CD4-positive, alpha-beta T cell treated with Interleukin-17A for 4 hours (primary cell): ENCODE data around the gene DMKN.
A peak's percentile ranks its signal among the peaks of the same experiment; 100 is the strongest.

ENCODE experiments used
- DNase-seq: peaks from one replicate; pipeline ENCODE4 v3.0.0-alpha.2; 2020; ENCODE audit warnings: mixed read lengths

DMKN gene

DNA sequence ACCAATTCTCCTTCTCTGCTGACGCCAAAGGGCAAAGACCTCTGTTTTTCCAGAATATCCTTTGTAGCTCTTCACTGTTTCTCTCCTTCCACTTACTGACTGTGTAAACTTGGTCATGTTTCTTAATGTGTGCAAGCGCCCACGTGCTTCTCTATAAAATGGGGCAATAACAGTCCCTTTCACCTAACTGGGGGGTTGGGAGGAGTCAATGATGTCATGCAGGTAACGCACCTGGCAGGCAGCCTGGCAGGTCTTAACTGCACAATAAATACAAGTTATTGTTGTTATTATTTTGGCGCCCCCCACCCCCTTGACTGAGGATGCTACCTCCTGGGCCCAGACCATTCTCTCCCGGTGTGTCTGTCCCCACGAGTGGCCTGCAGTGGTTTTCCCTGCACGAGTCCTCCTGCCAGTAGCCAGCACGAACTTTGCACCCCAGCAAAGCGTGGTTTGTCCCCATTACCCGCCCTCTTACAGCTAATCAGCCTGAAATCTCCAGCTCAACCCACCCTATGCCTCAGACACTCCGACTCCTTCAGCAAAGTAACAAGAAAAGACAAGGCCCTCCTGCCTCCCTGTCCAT, 9.4 kb upstream of the DMKN start:
- no peak for DNase-seq

DNA sequence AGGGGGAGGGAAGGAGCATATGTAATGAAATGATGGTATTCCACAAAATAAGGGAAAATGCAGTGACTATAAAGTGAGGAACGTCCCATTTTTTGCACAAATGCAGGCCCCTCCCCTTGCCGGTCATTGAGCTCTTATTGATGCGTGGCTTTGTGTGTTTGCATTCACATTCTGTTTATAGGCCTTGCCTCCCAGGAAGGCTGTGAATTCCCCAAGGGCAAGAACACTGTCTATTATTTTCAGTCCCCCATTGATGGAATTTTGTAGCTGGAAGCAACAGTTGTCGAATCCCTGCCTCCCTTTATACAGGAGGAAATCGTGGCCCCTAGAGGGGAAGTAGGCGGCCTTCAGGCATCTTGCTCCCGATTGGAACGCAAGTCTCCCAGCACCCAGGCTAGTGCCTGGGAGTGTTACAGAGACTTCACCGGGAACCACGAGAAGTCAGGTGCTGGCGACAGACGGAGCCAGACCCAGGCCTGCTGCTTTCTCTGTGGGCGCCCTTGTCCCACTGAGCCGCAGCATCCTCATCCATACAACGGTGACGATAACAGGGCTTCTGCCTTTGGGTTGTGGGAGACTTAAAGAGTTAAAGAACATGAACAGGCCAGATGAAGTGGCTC, 7.8 kb upstream of the DMKN start:
- no peak for DNase-seq

DNA sequence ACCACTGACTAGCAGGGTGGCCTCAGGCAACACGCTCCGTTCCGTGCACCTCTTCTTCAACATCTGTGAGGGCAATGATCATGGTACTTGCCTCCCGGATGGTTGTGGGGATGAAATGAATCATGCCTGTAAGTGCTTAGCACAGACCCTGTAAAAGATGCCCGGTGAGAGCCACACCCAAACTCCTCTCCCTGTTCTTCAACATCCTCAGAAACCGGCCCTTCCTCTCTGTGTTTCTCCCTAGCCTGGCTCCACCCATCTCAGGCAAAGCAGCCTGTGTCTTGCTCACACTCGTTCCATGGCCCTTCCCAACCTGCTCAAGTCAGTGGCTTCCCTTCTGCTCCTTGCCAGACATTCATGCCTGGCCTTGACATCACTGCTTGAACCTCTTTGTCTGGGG, 5.8 kb upstream of the DMKN start:
- DNase-seq = no peak

DNA sequence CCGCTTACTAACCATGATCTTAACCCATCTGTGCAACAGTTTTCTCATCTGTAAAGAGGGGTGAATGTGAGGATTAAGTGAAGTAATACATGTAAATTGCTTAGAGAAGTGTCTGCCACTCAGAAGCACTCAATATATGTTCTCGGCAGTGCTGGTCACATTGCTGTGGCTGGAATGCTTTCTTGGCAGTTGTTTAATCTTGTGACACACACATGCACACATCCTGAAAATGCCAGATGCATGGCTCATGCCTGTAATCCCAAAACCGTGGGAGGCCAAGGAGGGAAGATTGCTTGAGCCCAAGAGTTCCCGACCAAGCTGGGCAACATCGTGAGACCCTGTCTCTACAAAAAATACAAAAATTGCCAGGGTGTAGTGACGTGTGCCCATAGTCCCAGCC, 4.9 kb upstream of the DMKN start:
- DNase-seq = no peak

DNA sequence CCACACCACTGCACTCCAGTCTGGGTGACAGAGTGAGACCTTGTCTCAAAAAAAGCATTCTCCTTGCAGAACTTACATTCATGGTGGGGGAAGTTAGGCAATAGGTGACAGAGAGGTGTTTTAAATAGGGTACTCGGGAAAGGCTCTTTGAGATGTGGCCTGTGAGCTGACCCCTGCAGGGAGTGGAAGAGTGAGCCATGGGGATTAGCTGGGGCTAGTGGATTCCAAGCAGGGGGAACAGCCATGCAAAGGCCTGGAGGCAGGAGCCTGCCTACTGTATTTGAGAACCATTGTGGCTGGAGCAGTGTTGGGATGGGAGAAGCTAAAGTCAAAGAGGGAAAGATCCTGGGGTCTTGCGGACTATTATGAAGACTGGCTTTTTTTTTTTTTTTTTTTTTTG, 3.9 kb upstream of the DMKN start:
- DNase-seq = no peak

DNA sequence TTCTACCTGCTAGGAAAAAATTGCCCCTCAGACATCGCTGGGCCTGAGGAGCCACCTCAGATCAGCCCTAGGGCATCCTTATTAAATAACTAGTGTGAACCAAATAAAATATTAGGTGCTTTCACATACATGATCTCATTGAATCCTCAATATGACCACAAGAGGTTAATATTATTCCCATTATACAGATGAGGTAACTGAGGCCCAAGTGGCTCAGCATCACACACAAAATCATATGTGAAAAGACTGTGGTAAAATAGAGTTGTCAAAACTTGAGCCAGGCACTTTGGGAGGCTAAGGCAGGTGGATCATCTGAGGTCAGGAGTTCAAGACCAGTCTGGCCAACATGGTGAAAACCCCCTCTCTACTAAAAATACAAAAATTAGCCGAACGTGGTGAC, 2.9 kb upstream of the DMKN start:
- DNase-seq = no peak

DNA sequence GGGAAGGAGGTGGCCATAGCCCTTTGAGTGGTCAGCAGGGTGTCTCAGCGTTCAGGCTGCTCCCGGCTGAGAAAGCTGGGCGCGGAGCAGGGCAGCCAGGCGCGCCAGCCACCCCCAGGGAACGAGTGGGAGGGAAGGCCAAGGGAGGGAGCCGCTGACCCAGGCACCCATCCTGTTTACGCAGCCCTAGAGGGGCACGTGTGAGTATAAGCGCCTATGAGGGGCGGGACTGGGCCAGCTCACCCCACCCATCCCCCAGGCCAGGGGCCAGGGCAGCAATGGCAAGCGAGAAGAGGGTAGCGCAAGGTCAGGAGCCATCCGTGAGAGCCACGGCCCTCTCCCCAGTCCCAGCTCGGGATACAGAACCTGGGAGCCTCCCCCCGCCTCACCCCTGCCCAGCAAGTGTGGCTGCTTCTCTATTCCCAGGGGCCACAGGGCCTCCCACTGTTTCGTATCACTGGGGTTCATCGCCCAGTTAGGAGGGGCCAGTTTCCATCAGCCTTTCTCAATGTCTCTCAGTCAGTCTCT, 897 bp upstream of the DMKN start:
- DNase-seq = no peak

DNA sequence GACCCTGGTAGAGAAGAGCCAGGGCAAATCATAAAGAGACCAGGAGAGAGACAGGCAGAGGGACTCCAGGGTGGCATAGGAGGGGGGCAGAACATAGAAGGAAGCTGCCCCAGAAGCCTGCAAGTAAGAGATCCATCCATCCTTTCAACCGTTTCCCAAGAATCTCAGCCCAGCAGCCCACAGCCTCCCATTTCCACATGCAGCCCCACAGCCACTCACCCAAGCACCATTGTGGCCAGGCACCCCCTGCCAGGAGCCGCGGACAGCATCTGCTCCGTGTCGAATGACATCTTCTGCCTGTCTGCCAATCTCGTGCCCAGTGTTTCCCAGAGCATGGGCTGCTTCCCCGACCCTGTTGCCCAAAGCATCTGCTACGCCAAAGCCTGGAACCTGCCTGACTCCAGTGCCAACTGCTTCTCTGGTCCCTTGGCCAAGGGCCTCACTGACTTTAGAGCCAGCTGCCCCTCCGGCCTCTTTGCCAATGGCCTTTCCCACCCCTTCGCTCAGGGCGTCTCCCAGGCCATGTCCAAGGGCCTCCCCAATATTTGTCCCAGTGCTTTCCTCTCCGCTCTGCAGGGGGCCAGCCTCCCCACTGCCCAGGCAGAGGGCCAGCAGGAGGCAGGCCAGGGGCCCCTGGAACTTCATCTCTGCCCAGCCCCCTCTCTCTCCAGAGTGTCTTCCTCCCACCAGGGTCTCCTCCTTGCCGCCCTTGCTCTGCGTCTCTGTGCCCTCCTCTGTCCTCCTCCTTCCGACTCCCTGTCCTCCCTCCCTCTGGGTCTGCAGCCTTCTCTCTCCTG, 420 bp downstream of the DMKN start:
- no peak for DNase-seq

DNA sequence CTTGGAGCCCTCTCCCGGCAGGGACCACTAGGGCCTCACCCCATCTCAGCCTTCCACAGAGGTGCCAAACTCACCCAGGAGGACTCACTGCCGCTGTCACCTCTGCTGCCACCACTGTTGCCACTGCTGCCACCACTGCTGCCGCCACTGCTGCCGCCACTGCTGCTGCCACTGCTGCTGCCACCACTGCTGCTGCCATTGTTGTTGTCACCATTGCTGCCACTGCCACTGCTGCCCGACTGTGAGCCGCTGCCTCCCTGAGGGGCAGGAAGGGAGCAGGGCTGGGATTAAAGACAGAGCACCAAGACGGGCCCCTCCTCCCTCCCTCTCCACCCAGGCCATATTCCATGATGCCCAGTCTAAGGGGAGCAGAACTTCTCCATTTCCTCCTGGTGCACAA, 2.1 kb downstream of the DMKN start:
- DNase-seq = no peak

DNA sequence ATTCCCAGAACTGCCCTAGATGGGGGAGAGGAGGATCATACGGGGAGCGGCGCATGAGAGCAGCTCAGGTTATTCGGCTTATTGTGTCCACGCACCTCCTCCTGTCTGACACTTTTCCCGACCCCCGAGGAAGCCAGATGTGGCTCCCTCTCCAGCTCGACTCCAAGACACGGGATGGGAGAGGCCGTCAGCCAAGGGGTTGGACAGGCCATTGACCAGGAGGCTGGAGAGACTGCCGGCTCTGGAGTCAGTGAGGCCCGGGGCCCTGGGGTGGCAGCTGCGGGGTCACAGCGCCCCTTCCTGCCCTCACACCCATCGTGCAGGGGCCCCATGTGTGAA, 2.9 kb downstream of the DMKN start:
- DNase-seq = no peak

DNA sequence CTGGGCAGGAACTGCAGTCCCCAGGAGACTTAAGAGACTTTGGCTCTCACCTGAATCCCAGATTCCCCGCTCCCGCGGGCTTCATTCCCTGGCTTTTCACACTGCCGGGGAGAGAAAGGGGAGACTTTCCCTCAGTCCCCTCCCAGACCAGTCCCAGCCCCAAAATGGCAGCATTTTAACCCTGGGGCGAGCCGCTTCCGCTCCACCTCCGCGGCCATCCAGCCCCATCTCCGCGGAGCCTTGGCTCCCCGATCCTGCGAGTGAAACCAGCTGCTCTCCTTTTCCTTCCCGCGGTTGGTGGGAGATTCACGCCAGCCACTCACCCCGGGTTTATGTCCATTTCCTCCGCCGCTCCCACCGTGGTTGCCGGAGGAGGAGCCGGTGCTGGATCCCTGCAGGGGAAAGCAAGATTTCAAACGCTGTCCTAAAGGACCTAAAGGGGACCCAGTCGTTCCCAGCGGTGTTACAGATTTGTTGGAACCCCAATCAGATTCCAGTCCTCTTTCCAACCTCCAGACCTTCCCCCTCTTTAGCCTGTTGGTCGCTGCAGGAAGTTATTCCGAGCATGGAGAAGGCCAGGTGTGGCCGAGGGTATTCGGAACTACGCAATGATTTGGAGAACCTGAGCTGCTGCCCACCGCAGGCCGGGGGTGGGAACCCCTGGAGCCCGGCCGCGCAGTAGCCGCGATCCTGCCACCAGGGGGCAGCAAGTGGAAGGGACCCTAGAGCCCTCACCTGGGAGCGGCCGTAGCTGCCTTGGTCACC, 3.4 kb downstream of the DMKN start:
- DNase-seq = peak; percentile 82

DNA sequence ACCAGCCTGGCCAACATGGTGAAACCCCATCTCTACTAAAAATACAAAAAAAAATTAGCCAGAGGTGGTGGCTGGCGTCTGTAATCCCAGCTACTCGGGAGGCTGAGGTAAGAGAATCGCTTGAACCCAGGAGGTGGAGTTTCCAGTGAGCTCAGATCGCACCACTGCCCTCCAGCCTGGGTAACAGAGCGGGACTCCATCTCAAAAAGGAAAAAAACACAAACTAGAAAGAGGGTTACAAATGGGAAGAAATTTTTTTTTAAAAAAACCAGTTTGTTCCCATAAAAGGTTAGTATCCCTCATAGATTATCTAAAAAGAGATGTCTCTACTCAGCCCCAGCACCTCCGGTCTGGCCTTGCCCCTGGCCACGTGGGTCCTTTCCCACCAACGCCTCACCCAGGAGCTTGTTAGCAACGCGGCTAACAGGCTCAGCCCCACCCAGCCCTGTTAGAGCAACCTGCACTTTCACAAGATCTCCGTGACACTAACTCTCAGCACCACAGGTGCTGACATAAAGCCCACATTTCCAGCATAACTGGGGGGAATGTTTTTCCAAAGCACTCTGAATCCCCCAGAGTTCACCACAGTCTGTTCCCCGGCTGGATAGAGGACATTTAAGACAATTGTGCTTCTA, 4.3 kb downstream of the DMKN start:
- peak; percentile 46 for DNase-seq

DNA sequence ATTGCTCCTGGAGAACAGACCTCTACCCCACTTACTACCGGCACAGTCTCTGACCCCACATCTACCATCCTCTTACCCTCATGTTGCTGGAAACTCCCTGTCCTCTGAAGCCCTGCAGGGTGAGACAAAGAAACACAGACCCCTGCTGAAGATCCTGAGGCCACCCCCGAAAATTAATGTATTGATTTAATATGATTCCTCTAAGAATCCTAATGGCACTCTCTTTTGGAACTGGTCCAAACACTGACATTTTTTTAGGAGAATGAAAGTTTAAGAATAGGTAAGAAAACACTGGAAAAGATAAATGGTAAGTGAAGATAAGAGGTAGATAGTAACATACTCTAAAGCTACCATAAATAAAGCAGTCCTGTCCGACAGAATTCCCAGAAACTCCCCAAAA, 5.3 kb downstream of the DMKN start:
- DNase-seq = no peak

DNA sequence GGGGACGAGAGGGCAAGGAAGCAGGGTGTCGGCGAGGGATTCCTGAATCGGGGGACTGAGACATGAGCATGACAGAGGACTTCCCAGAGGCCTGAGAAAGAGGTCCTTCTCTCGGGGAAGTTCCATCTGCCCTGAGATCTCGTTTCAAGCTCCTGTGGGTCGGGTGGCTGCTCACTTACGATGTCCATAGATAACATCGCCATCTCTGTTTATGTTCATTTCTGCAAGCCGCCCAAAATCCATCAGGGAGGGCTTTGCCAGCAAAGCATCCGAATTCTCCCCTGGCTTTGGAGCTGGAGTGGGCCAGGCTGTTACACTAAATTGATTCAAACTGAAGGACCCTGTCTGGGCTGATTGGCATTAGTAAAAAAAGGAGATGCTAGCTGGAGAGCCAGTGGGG, 5.9 kb downstream of the DMKN start:
- no peak for DNase-seq

DNA sequence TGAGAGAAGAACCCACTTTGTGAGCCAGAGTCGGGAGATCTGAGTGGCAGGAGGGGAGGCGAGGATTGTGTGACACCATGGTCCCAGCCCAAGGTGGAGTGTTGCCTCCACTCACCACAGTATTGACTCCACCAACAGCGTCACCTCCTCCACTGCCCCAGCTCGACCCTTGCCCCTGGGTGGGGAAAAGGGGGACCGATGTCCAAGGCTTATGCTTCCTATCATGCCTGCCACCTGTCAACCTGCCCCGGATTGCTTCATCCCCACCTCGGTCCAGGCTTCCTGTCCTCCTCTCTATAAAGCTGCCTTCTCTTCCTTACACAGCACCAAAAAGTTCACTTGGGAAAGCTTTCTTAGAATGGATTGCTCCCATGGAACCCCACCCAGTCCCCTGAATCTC, 7.4 kb downstream of the DMKN start:
- no peak for DNase-seq

DNA sequence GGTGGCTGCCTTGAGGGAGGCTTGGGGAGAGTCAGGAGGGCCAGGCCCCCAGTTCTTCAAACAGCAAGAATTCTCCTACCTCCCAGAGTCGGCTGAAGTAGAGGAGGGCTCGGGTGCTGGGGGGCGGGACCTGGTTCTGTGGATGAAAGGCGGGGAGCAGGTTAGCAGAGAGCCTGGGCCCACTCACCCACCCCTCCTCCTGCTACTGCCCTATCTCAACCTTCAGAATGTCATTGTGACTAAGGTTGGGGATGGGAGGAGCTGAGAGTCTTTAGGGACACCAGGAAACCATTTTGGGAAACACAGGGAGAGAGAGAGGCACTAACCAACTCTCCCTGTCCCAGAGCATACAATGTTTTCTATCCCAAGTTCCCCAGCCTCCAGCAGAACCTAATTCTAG, 10.7 kb downstream of the DMKN start:
- DNase-seq = no peak

DNA sequence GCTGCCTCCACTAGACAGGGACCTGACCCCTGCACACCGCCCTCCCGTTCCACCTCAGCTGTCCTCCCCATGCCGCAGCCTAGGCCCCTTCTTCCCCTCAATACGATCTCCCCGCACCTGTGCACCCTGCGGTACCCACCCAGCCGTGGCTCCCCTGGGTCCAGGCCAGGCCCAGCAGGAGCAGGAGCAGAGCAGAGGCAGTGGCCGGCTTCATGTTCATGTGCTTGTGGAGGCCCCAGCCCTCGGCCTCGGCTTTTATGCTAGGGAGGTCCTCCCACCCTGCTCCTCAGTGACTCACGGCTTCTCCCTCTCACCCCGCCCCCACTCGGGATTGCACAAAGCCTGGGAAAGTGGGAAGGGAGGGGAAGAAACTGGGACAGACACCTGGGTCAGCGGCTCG, 11.8 kb downstream of the DMKN start:
- DNase-seq = no peak

DNA sequence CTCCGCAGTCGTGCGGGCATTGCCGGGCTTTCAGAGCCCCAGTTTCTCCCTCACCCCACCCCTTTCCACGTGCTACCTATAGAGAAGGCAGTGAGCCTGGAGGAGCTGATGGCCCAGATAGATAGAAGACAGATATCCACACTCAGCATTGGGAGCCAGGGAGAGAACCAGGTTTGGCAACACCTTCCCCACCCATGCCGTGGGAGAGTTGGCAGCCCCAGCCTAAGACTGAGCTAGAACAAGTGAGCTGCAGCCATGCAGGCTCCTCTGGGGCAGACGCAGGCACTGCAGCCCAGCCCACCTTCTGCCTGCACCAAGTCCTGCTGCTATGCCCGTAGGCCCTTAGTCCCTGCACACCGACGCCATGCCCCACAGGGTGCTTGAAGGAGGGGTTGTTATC, 12.8 kb downstream of the DMKN start:
- no peak for DNase-seq

DNA sequence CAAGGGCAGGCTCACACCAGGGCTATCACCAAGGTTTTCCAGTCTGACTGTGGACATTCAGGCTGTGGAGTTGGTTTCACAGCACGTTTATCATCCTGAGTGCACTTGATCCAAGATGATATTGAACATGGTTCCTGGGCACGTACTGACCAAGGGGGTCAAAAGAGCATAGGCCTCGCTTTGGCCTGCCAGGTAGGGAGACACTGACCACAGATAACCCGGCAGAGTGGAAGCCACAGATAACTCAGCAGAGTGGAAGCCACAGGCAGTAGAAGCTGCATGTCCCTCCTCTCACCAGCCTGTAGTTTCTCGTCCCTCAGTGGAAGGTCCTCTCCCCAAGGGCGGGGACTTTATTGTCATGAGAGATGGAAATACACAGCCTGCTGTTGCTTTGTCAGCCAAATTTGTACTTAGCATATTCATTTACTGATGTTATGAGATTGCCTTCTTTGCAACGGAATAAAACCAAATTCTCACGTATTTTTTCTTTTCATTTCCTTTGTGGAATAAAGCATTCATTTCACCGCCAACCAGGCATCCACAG, 14.4 kb downstream of the DMKN start:
- DNase-seq = no peak

DNA sequence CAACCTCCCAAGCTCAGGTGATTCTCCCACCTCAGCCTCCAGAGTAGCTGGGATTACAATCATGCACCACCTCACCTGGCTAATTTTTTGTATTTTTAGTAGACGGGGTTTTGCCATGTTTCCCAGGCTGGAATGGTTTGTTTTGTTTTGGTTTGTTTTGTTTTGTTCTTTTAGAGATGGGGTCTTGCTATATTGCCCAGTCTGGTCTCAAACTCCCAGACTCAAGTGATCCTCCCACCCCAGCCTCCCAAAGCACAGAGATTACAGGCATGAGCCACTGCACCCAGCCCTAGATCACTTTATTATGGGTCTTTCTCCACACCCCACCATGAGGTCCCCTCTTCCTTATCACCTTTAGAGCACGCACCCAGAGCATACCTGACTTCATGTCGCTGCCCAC, 15.2 kb downstream of the DMKN start:
- DNase-seq = no peak

DNA sequence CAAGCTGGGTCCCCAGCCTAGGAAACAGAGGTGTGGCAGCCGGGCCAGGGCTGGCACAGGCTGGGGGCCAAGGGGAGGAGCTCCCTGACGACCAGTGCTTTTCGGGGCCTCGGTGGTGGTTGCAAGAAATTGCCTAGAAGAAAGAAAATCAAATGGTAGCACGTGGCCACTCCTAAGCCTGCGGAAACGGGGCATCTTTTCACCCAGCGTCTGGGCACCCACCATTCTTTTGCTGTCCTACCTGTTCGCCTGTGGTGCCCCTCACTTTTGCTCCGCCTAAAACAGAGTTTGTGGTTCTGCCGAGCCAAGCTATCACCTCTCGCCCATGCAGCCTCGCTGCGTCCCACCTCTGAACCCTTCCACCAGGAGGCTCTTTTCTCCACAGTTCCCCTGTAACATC, 16.0 kb downstream of the DMKN start:
- DNase-seq = no peak

DNA sequence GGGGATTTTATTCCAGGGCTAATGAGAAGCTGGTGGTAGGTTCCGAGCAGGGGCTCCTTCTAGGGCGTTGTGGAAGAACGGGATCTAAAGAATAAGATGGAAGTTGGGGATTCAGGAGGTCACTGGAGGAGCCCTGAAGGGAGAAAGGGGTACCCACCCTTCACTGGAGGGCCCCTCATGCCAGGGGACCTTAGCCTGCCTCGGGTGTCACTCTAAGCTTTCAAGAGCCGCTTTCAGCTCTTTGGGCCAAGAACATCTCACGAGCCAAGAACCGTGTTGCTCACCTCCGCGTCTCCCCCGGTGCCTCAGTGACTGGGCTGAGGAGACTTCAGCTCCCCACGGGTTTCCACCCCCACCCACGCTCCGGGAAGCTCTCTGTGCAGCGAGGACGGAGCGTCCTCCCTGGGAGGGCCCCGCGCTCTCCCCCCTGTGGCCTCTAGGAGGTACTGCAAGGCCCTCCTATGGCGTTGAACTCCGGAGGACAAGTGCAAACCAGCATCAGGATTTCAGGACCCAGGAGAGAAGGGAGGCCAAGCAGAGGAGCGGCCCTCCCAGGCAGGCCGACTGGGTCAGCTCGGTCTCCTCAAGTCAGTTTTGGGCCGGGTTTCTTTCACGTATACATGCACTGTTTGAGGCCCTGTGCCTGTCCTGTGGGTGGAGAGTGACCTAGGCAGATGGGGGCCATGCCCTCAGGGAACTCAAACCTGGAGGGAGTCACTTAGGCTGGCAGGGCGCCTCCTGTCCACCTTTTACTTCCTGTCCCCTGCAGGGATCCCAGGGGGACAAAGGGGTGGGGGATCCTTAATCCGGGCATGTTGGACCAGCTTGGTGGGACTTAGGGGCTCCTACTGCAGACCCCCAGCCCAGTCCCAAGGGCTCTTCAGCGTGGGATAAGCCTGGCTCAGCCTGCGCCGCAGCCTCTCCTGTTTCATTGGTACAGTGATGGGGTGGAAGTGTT, 18.1 kb downstream of the DMKN start:
- DNase-seq = peak; percentile 76
